Measurements from ENCODE around the gene MEP1B.
A peak's percentile ranks its signal among the peaks of the same experiment; 100 is the strongest.

Gene MEP1B

GRCh38 chr18:32189790-32190189 is at the start of gene MEP1B:
TSS of gene MEP1B (plus strand) at chr18:32190039. CDS start at chr18:32190071, 32 bp downstream.
- no peak for TF ChIP-seq CTCF (IDR thresholded peaks at IDR 0.05; ENCODE audit: insufficient read depth, low read length, poor library complexity, severe bottlenecking)
- DNase-seq (ENCODE audit: extremely low read depth, insufficient read length), result no peak

DNA sequence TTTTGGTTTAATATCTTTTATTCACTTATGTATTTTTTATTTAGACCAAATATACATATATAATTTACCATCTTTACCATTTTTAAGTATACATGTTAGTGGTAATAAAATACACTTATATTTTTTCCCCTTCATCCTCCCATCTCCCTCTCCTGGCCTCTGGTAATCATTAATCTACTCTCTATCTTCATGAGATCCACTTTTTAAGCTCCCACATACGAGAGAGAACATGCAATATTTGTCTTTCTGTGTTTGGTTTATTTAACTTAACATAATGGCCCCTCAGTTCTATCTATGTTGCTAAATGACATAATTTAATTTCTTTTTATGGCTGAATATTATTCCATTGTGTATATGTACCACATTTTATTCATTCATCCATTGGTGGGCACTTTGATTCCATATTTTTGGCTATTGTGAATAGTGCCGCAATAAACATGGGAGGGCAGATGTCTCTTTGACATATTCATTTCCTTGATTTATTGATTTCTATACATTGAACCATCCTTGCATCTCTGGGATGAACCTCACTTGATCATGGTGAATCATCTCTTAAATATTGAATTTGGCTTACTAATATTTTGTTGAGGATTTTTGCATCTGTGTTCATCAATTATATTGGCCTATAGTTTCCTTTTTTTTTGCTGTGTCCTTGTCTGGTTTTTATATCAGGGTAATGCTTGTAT is 41.5 kb upstream of the MEP1B start:
- DNase-seq (ENCODE audit: extremely low read depth, insufficient read length), result no peak
- TF ChIP-seq CTCF (IDR thresholded peaks at IDR 0.05; ENCODE audit: insufficient read depth, low read length, poor library complexity, severe bottlenecking), result no peak
- Histone ChIP-seq H3K36me3 (ENCODE audit: control insufficient read depth, insufficient read depth, low read length) (no peaks in the 10 kb centered on the region), H3K4me3 (replicated peaks; ENCODE audit: low read depth, low read length) (no peak overlapping the region), H3K27me3 (replicated peaks; ENCODE audit: control insufficient read depth, insufficient read depth, low read length) (no peaks in the 10 kb centered on the region)

More at GRCh38 chr18:32189790-32190189, at the start of gene MEP1B:
- H3K4me3 ChIP-seq (replicated peaks; ENCODE audit: low read depth, low read length), result no peak within 1 kb of the TSS
- H3K36me3 ChIP-seq (ENCODE audit: control insufficient read depth, insufficient read depth, low read length), result no peaks in the 10 kb centered on the region
- H3K27me3 ChIP-seq (replicated peaks; ENCODE audit: control insufficient read depth, insufficient read depth, low read length), result no peaks in the 10 kb centered on the region

DNA sequence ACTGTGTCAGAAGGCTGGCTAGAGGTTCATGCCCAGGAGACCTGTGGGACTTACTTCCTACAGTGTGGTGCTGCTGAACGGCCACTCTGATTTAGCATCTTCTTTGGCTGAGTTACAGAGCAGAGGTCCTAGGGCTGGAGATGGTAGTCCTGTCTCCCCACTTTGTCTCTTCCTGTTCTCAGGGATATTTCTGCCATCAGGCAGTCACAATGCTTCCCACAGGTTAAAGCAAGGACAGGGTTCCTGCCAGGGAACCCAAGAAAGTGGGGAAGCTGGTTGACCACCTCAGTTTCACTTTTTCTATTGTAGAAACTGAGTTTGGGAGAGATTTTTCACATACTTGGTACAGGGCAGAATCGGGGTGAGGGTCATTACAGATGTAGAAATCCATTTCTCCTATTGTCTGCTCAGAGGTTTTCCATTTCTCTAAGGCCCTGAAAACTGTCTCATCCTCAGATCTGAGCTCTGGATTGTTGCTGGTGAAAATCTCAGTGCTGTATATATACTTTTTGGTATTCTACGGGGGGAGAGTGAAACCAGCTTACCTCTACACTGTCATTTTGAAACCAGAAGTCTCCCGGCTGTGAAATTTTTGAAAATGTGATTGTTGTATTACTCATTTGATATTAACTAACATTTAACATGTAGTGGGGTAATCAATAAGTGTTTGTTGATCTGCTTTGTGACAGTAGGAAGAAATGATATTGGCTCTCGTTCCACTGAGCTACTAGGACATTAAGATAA is 37.0 kb upstream of the MEP1B start:
- no peak for TF ChIP-seq CTCF (IDR thresholded peaks at IDR 0.05; ENCODE audit: insufficient read depth, low read length, poor library complexity, severe bottlenecking)
- H3K4me3 ChIP-seq (replicated peaks; ENCODE audit: low read depth, low read length), result no peak overlapping the region; the same call in 1 of the 2 replicates
- no peaks in the 10 kb centered on the region for H3K36me3 ChIP-seq (ENCODE audit: control insufficient read depth, insufficient read depth, low read length)
- DNase-seq (ENCODE audit: extremely low read depth, insufficient read length), result peak; percentile 46
- H3K27me3 ChIP-seq (replicated peaks; ENCODE audit: control insufficient read depth, insufficient read depth, low read length), result no peaks in the 10 kb centered on the region

- Histone ChIP-seq H3K27me3 (replicated peaks; ENCODE audit: control insufficient read depth, insufficient read depth, low read length) (no peaks in the 10 kb centered on the region), H3K36me3 (ENCODE audit: control insufficient read depth, insufficient read depth, low read length) (no peaks in the 10 kb centered on the region), H3K4me3 (replicated peaks; ENCODE audit: low read depth, low read length) (no peak overlapping the region)
- DNase-seq (ENCODE audit: extremely low read depth, insufficient read length), result no peak
- TF ChIP-seq CTCF (IDR thresholded peaks at IDR 0.05; ENCODE audit: insufficient read depth, low read length, poor library complexity, severe bottlenecking), result no peak
These were observed 33.0 kb upstream of the MEP1B start for GRCh38 chr18:32156855-32157254.

DNA sequence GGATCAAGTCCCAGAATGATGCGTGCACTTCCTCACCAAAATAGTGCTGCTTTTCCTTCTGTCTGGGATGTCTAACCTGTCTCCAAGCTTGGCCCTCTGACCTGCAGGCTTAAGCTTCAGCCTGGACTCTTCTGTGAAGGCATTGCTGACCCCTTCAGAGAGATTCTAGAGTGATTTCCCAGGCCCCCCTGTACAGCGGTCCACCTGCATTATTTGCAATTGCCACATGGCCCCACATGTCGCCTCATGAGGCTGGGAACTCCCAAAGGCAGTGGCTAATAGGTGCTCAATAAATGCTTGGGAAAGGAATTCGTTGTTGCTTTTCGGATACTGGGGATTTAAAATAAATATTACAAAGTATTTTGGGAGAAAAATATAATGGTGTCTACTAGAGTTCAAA is 32.3 kb upstream of the MEP1B start:
- no peak for TF ChIP-seq CTCF (IDR thresholded peaks at IDR 0.05; ENCODE audit: insufficient read depth, low read length, poor library complexity, severe bottlenecking)
- H3K4me3 ChIP-seq (replicated peaks; ENCODE audit: low read depth, low read length), result no peak overlapping the region

More for the DNA sequence above, 32.3 kb upstream of the MEP1B start:
- DNase-seq (ENCODE audit: extremely low read depth, insufficient read length), result no peak
- no peaks in the 10 kb centered on the region for H3K27me3 ChIP-seq (replicated peaks; ENCODE audit: control insufficient read depth, insufficient read depth, low read length)
- H3K36me3 ChIP-seq (ENCODE audit: control insufficient read depth, insufficient read depth, low read length), result no peaks in the 10 kb centered on the region

Data from GM06990 (cell line).